ENCODE data around the gene CREM.

Gene CREM

GRCh38 chr10:35194471-35194870 is 67.8 kb downstream of the CREM start:
- Histone ChIP-seq H3K27me3 (no peaks in the 10 kb centered on the region), H3K9me3 (no peaks in the 10 kb centered on the region), H3K4me3 (ENCODE audit: low read depth in 1 of 2, low read length in 1 of 2) (no peak overlapping the region), H3K36me3 (no peaks in the 10 kb centered on the region), H3K27ac (no peak overlapping the region), H3K4me1 (ENCODE audit: control insufficient read depth in 1 of 2, insufficient read depth in 1 of 2, low read depth in 1 of 2, low read length in 1 of 2) (peaks cover 25 to 27% of the 10 kb centered on the region in 2 experiments)
- TF ChIP-seq CTCF (IDR thresholded peaks at IDR 0.05): no peak

- TF ChIP-seq CTCF (IDR thresholded peaks at IDR 0.05): no peak
- Histone ChIP-seq H3K27me3 (no peaks in the 10 kb centered on the region), H3K4me1 (ENCODE audit: control insufficient read depth in 1 of 2, insufficient read depth in 1 of 2, low read depth in 1 of 2, low read length in 1 of 2) (peaks cover 25 to 27% of the 10 kb centered on the region in 2 experiments), H3K4me3 (ENCODE audit: low read depth in 1 of 2, low read length in 1 of 2) (peak overlapping the region in 1 of 2 experiments; percentile 52), H3K36me3 (no peaks in the 10 kb centered on the region), H3K9me3 (no peaks in the 10 kb centered on the region), H3K27ac (peak overlapping the region; percentile 85)
Observed at GRCh38 chr10:35194906-35195305, 68.3 kb downstream of the CREM start.

- H3K4me3 ChIP-seq (ENCODE audit: low read depth in 1 of 2, low read length in 1 of 2): peak overlapping the region; percentile 52 to 56
- TF ChIP-seq CTCF (IDR thresholded peaks at IDR 0.05): peak; percentile 80
- peak overlapping the region; percentile 85 for H3K27ac ChIP-seq
- H3K4me1 ChIP-seq (ENCODE audit: control insufficient read depth in 1 of 2, insufficient read depth in 1 of 2, low read depth in 1 of 2, low read length in 1 of 2): peaks cover 25 to 27% of the 10 kb centered on the region in 2 experiments
- H3K27me3 ChIP-seq: no peaks in the 10 kb centered on the region
- H3K36me3 ChIP-seq: no peaks in the 10 kb centered on the region
- H3K9me3 ChIP-seq: no peaks in the 10 kb centered on the region
Observed at GRCh38 chr10:35195361-35196306, 69.0 kb downstream of the CREM start.

GRCh38 chr10:35200487-35200886 is 73.8 kb downstream of the CREM start:
- H3K4me3 ChIP-seq (ENCODE audit: low read depth in 1 of 2, low read length in 1 of 2): no peak overlapping the region
- no peaks in the 10 kb centered on the region for H3K36me3 ChIP-seq
- no peaks in the 10 kb centered on the region for H3K9me3 ChIP-seq
- no peak for TF ChIP-seq CTCF (IDR thresholded peaks at IDR 0.05)
- H3K4me1 ChIP-seq (ENCODE audit: control insufficient read depth in 1 of 2, insufficient read depth in 1 of 2, low read depth in 1 of 2, low read length in 1 of 2): peaks cover 8 to 10% of the 10 kb centered on the region in 2 experiments
- H3K27ac ChIP-seq: no peak overlapping the region
- no peaks in the 10 kb centered on the region for H3K27me3 ChIP-seq

GRCh38 chr10:35201234-35201633 is 74.6 kb downstream of the CREM start:
- TF ChIP-seq CTCF (IDR thresholded peaks at IDR 0.05): no peak
- Histone ChIP-seq H3K27me3 (no peaks in the 10 kb centered on the region), H3K27ac (no peak overlapping the region), H3K4me1 (ENCODE audit: control insufficient read depth in 1 of 2, insufficient read depth in 1 of 2, low read depth in 1 of 2, low read length in 1 of 2) (peaks cover under 1 to 2% of the 10 kb centered on the region in 2 experiments), H3K4me3 (ENCODE audit: low read depth in 1 of 2, low read length in 1 of 2) (no peak overlapping the region), H3K9me3 (no peaks in the 10 kb centered on the region), H3K36me3 (no peaks in the 10 kb centered on the region)
